HTR-8/SVneo (cell line): ENCODE data around the gene KY.

ENCODE experiments used
- DNase-seq: peaks from one replicate; pipeline ENCODE4 v3.0.0; 2011; ENCODE audit warnings: low spot score, mixed read lengths; ENCODE audit not compliant: insufficient read length
- FAIRE-seq: peaks from 2 replicates; lab custom pipeline; 2011; peaks lifted over from hg19 to GRCh38; lab: Jason Lieb, UNC

The KY gene

DNA sequence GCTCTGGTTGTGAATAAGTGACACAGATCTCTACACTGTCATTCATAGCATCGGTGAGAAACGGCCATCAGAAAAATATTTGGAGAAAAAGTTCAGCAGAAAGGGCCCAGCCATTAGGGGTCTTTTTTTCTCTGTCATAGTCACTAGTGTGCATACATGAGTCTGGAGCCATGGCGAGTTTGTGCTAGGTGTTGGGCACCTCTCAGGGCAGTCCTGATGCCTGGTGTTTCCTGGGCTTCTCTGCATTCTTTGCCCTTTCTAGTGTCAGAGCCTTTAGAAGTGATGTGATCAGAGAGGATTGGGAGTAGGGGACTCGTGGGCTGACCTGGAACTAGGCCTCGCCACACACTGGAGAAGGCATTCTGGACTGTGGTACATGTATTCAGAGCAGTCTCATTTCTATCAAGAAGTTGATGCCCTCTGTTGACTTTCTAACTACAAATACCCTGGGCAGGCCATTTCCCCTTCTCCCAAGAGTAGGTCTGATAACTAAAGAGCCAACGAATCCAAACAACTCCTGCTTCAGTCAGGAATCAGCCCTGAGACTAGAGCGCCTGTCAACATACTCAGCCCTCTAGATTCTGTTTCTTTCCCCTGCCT, 1.6 kb downstream of the KY start:
- no peak for FAIRE-seq
- no peak for DNase-seq

DNA sequence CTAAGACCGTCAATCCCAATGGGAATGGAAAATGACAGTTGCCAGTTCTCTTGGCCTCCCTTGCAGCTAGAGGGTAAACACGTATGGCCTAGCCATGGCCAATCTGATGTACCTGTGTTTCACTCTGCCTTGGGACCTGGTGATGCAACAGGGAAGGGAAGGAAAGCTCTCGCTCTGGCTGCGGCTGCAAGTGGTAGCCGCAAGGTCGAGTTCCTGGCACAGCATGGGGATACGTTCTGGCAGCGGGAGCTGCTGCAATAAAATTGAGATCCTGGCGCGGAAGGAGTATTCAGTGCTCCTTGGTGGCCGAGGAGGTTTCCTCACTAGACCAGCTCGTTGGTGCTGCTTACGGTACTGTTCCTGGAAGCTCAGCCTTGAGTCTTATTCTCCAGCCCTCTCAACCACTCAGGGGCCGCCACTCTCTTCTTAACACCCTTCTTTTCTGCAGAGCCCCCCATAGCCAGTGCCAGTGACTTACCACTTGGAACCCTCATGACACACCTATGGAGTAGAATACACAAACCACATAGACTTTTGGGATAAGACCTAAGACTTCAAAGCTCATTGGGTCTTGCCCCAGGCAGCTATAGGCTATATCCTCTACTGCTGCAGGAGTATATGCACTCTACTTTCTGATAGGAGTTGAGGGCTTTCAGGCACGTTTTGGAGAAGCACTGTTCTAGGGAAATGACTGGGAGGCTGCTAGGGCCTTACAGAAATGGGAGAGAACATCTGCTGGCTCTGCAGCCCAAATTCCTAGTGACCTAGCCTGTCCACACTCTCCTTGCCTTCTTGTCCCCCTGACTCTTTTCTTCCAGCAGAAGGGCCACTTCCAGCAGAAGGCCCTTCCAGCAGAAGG, 2.7 kb downstream of the KY start:
- FAIRE-seq = no peak
- DNase-seq = no peak

DNA sequence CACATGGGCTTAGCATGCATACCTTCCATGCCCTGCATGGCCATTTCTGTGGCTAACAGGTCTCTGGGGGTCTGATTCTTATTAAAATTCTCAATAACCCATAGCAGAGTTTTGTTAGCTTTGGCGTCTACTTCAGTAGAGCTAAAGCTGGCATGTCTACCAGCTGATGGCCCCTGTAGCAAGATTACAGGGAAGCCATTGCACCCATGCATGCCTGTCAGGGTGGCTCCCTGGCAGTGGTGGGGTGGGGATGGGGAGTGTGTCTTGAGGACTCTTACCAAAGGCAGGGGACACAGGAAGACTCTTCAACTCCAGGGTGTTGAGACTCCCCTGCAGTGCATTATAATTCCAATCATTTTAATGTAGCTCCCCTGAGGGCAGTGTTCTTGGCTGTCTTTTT, 4.7 kb downstream of the KY start:
- DNase-seq (no peak), FAIRE-seq (no peak)

DNA sequence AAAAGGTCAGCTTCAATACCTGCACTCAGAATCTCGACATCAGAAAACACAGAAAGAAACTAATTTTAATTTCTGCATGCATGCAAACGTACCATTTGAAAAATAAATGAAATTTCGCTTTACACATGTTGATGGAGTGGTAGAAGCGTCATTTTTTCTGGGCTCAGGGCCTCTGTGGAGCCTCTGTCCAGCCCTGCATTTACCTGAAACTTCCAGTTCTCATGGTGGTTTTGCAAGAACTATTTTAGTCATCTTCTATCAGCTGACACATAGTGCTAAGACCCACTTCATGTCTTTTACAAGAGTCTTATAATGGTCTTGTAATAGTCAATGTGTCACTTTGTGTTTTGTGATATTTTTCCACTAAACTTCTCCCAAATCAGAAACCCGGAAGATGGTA, 5.3 kb downstream of the KY start:
- DNase-seq = no peak
- no peak for FAIRE-seq

DNA sequence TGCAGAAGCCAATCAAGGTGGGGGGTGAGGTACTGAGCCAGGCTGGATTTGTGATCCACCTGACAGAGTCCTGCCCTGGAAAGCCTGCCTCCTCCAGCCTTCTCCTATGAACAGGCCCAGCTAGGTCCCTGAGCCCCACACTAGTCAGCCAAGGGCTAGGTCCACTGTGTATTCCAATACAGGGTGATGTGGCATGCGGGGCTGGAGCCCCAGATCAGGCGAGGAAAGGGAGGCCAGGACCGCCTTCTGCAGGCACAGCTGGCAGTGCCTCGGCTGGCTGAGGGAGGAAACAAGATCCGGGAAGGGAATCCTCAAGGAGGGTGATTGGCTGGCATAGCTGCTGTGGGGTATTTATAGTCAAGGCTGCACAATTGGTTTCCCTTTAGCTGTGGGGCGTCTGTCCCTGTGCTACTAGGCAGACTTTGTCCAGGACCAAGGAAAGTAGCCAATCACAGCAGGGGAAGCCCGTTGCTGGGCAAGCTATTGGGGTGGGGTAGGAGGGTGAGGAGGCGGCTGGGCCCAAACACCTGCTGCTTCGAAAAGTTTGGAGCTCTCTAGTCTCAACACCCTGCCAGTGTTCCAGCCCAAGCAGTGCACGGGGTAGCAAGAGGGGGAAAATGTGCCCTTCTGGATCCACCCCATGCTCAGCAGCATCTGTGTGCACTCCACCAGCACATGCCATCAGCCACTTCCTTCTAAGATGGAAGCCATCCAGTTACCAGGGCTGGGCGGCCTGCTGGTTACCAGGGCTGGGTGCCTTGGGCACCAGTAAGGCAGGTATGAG, 5.9 kb downstream of the KY start:
- DNase-seq = no peak
- FAIRE-seq = no peak

DNA sequence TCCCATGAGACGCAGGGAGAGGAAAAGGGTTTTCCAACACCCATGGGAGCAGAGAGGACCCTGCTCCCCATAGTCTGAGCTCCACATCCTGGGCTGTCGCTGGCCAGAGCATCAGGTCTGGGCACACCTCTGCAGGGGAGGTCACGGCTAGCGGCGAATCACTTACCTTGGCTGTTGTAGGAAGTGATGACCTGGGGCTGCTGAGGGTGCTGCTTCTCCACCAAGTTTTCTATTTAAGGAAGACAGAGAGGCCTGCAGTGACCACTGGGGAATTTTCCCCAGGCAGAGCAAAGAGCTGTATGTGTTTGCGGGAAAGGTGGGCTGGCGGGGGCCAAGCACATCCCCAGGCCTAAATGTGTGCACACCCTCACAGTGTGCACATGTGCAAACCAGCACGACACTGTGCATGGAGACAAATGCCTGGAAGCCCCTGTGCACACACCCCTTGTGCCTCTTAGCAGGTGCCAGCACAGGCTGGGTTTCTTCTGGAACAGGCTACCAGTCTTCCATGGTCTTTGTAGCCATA, 7.6 kb downstream of the KY start:
- DNase-seq = no peak
- FAIRE-seq = no peak

DNA sequence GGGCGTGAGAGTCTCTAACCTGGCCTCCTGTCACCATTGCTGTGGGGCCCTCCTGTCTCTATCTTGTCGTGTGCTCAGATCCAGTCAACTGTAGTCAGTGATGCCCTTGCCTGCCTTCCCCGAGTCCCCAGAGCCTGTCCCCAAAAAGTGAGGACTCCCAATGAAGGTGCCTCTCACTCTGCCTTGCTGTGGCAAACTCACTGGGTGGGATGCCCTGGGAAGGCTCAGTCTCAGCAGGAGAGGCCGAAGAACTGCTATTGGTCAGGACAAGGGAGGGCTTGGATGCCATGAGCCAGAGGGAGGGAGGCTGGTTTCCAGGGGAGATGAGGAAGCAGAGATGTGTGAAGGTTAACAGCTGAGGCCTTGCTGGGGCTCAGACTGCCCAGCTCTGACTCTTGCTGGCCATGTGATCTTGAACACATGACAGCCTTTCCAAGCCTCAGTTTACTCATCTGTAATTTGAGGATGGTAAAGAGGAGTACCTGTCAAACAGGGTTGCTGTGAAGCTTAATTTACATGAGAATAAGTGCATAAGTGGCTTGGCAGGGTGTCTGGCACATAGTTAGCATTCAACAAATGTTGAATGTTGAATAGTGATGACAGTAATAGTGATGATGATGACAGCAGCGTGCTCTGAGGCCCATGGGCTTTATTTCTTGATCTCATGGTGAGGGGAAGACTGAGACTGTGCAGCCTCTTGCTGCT, 8.2 kb downstream of the KY start:
- FAIRE-seq = no peak
- DNase-seq = no peak

DNA sequence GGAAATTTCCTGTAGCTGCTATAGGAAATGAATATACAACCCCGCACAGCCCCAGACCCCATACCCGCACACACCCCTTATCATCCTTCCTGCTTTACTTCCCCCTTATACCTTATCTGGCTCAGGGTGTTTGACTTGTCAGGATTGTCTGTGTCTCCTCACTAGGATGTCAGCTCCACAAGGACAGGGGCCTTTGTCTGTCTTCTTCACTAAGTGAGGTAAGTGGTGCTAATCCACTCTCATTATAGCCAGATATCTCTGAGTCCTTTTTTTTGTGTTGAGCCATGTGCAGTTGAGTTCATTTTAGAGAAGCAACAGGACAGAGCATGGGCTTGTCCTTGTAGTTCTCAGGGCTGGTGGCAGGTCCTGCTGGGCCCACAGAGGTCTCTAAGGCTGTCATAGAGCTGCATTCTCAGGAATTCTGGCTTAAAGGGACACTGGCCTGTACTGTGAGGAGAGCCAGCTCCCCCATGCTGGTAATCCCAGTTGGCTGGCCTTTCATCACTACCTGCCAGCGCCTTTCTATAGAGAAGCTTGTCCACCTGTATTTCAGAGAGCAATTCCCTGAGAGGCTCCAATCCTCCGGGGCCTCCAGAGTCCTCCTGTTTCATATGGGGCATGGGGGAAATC, 9.0 kb downstream of the KY start:
- DNase-seq (no peak), FAIRE-seq (no peak)

DNA sequence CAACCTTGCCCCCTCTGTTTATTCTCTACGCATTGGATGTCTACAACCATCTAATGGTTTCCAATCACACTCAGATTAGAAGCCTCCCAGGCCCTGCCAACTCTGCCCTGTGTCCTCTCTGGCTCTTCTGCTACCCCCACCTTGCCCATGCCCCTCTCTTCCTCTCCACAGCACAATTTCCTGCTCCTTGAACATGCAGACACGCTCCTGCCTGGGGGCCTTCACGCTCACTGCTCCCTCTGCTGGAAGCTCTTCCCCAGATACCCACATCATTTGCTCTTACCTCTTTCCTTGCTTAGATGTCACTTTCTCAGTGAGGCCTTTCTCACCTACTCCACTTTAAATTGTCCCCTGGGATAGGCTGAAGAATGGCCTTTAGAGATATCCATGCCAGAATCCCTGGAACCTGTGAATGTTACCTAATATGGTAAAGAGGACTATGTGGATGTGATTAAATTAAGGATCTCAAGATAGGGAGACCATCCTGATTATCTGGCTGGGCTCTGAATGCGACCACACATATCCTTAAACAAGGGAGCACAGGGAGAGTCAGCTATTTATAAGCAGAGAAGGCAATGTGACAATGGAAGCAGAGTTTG, 9.9 kb downstream of the KY start:
- FAIRE-seq (no peak), DNase-seq (peak; percentile 33)

DNA sequence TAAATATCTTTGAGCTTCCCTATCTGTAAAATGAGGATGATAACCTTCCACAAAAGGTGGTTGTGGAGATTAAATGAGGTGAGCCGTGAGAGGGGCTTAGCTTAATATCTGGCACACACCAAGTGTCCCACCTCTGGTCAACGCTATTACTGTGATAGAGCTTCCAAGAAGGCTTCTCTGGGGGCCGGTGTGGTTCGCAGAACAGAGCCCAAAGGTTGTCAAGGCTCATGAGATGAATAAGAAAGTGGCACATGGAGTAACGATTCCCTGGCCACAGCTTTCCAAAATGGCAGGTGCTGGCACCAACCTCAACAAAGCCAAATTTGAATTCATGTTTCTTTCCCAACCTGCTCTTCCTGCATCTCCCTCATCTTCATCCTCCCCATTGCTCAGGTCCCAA, 10.4 kb downstream of the KY start:
- FAIRE-seq = no peak
- no peak for DNase-seq

DNA sequence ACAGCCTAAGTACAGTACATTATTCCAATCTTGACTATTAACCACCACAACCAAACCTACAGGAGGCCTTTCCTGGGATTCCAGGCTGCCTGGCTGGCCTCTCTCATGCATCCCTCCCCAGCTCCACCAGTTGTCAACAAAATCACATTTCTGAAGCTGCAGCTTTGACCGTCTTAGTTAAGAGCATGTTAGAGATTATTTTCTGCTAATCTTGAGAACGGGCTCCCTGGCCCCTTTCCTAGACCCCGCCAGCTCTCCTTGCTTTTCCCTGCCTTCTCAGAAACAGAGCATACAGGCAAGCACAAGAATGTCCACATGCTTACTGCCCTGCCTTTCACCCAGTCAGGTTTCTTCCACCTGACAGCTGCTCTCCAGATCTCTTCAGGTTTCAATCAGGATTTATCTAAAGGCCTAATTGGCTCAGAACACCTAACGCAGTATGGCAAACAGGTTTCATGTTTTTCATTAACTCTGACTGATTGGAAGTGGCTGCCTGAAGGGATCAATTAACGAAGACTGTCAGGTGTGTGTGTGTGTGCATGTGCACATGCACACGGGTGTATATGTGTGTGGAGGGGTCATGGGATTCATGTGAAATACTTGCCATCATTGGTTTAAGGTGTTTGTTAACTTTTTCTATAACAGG, 12.3 kb downstream of the KY start:
- FAIRE-seq = no peak
- DNase-seq = no peak

DNA sequence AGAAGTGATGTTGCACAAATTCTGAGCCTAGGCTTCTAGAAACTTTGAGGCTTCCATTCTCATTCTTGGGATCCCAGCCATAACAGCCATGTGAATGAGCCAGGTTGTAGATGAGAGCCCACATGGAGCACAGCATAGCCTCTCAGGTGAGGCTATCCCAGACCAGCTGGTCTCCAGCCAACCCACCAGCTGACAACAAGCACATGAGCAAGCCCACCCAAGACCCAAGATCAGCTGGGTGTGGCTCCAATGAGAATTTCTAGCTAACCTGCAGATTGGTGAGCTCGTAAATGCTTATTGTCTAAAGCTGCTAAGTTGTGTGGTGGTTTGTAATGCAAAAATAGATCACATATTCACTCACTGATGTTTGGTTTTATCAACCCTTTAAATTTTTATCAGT, 14.4 kb downstream of the KY start:
- no peak for FAIRE-seq

DNA sequence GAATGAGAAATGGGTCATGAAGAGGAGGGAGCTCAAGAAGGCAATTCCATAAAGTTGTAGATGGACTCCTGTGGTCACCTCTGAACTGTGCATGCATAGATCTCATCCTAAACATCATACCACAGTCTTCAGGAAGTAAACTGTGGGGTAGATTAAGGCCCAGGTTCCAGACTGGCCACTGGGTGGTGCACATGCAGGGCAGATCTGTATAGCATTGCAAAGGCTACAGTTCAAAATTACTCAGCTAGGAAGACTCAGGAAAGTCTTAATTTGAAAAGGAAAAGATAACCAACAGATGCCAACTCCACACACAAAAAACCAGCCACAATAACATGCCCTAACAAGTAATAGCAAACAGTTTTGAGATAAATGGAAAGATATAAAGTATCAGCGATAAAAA, 20.3 kb downstream of the KY start:
- no peak for DNase-seq
- FAIRE-seq = no peak

More for the DNA sequence above, 14.4 kb downstream of the KY start:
- DNase-seq = no peak

DNA sequence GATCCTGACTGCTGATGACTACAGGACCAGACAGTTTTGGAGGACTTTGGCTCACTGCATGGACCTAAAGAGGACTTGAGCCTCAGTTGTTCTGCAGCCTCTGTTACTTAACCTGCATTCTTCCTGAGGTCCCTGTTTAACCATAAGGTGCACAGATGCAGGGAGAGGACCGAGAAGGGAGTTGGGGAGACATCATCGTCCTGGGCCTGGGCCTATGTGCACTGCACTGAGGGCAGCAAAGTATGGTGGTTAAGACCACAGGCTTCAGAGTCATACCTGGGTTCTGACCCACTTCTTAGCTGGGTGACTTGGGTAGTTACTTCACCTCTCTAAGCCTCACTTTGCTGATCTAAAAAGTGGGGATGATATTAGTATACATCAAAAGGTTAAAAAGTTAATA, 21.9 kb downstream of the KY start:
- FAIRE-seq = no peak
- no peak for DNase-seq

DNA sequence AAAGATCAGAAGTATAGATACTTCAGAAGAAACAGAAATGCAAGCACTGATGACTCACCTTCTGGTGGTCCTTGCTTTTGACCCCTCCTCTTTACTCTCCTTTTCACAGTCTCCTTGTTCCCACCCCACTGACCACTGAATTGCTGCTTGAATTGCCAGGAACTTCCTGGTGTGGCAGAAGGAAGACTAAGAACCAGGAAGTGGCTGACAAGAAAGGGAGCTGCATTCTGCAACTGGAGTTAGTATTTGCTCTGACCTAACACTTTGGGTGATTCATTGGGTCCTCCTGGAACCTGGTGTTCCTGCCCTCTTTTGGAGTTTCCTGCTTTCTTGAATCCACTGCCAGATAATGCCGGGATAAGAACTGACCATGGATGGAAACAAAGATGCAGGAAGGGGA, 23.0 kb downstream of the KY start:
- FAIRE-seq = no peak
- no peak for DNase-seq

DNA sequence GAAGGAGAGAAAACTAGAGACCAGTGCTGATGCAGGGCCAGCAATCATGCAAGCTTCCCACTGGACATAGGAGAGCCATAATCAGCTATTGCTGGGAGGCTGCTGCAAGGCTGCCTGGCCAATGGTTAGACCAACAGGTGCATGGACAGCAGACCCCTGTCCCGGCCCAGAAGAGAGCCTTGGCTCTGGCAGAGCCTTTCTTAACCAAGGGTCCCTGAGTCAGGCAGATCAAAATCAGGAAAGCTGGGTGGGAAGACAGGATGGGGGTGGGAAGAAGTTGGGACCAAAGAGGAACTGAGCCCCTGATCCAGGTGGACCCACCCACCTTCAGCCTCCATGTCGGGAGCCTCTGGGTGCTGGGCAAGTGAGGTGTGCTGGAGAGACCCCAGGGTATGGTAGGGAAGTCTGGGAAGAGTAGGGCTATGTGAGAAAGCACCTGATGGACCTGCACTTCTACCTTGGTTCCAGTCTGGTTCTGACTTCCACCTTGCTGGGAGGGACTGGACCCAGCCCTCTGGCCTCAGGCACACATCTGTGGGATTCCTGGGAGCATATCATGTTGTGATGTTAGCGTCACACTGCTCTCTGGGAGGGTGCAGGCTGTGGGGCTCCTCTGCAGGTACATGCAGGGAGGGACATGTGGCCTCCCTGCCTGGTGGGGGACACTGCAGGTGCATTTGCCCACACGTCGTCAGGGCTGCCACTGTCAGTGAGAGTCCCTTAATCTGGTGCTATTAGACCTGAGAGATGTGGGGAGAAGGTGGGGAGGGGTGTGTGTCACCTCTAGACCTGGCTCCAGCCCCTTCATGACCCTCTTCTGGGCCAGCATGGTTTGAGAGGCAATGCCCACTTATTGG, 24.7 kb downstream of the KY start:
- FAIRE-seq (no peak), DNase-seq (no peak)

DNA sequence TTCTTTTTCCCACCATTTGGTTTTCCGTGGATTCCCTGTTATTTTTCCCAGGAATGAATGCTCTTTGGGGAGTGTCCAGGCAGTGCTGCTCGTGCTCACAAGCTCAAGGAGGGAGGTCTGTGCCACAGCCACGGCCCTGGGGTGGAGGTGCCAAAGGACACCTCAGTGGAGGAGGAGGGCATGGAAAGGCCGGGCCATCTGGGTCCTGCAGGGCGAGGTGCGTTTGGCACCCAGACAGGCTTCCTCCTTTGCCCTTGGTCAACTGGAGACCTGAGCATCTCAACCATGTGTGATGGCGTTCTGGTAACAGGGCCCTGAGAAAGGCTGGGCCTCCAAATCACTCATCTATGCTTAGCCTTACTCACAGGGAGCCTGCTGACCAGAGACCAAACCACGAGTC, 25.4 kb downstream of the KY start:
- no peak for DNase-seq
- FAIRE-seq = no peak
